Myometrial cell (primary cell): Measurements from ENCODE around the gene KCNS3. TPM values are rescaled to one million over a fixed set of nuclear protein-coding genes. Genes with fewer than 3 reads are reported as not detected.

Experiments used
- total RNA-seq: library from RNA; depleted of rRNA; stranded (reverse); fragments of >200 nt; gene quantifications from 2 replicates; pipeline ENCODE4 v1.2.3, GENCODE V29; 2015

KCNS3 gene
- 0.18 and 0.86 TPM in 2 replicates for total RNA-seq

GRCh38 chr2:17878281-17879136 is at the start of gene KCNS3:
Gene KCNS3, plus strand, starts transcription at chr2:17878667. Its CDS starts 52,342 bp downstream, at chr2:17931009.

Other genes with a start within 250 kb of the KCNS3 start
- 14.5 and 15.0 TPM in 2 replicates for gene SMC6, start 124.9 kb upstream of the KCNS3 start, total RNA-seq
- 6.6 and 8.0 TPM in 2 replicates for gene GEN1, start 124.5 kb upstream of the KCNS3 start, total RNA-seq
- gene MSGN1, start 62.2 kb upstream of the KCNS3 start, total RNA-seq, result not detected in 2 replicates